Activated T-cell treated with anti-CD3 and anti-CD28 coated beads for 48 hours (primary cell): Measurements from ENCODE around the gene CMIP.
"Not testable (repeated sequence)": the region's sequence is repeated elsewhere in the genome, so short reads cannot be mapped to it uniquely, and the experiment has no call there.

Source experiments
- DNase-seq: peaks from one replicate; pipeline ENCODE4 v3.0.0-alpha.2; 2020; ENCODE audit warnings: low read depth

CMIP gene

DNA sequence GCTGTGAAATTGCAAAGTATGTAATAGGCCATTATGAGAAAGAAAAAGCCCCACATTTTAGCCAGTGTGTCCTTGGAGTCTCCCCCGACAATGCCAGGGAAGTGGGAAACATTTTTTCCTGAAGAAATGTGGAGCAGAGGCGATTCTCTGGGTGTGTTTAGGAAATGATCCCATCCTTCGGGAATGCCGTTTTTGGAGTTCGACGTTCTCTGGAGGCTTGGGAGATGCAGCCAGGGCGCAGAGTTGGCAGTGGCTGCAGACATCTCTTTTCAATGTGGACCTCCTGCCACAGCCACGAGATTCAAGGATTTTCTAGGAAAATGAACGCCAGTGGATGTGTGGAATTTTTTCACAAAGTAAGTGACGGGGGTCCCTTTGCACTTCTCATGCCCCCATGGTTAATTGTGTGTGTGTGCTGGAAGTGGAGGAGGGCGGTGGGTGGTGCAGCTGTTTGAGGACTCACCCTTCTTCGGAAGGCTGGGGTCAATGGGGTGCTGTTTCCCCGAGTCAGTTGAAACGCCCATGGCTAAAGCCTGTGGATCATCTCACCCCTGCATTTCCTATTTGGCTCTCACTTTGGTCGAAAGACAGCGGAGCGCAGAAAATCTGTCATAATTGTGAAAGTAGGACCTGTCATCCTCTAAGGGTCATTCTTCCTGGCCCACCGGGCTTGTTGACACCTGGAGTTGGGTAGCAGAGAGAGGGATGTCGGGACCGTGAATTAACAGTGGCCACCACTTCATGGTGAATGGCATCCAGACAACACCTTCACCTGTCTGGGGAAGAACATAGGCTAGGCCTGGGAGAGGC, 73.2 kb downstream of the CMIP start:
- DNase-seq = no peak

DNA sequence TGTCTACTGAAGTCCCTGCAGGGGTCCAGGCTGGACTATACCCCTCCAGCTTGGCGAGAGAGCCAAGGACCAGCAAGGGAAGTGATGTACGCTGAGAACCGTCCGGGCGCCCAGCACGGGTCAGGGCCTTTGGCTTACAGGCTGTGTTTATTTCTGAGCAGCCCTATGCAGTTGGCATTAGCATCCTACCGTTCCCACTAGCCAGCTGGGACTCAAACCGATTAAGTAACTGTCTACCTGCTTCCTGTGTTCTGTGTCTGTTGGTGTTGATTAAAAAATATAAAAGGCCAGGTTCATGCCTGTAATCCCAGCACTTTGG, 73.8 kb downstream of the CMIP start:
- DNase-seq = no peak

DNA sequence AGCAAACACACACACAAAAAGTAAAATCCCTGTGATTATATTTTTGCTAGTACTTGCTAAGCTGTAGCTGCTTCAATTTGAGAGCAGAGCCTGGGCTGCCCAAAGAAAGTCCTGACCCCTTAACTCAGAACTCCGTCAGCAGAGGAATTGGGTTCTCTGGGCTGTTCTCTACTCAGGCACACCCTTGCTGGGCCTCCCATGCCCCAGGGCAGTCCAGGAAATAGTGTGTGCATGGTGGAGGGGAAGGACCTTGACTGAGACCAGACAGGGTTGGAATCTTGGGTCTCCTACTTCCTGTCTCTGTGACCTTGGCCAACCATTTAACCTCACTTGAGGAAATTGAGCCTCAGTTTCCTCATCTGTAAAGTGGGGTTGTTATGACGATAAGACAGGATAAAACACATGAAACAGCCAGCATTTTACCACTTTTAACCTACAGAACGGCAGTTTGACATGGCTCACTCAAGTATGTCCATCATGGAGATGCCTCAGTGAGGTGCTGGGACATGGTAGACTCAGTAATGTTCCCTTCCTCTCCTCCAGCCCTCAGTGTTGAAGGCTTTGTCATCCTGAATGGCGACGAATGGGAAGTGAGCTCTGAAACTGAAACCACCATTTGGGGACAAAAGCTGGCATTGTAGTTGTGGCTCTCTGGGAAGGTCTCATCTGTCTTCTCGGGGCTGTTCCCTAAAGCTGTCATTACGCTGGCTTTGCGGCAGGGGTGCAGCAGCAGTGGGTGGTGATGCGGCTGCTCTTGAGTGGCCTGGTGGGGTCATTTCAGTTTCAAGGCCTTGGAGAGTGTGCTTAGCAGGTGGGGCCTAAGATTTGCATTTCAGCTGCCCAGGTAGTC, 74.9 kb downstream of the CMIP start:
- DNase-seq = no peak

DNA sequence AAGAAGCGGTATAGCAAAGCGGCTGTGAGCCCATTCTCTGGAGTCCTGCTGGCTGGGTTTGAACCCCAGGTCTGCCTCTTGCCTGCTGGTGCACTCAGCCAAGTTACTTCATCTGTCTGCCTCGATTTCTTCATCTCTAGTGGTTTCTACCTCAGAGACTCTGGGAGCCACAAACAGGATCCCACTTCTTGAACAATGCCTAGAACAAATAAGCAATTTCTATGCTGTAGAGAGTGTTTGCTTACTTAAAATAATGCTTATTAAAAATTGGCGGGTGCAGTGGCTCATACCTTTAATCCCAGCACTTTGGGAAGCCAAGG, 75.5 kb downstream of the CMIP start:
- DNase-seq = no peak

DNA sequence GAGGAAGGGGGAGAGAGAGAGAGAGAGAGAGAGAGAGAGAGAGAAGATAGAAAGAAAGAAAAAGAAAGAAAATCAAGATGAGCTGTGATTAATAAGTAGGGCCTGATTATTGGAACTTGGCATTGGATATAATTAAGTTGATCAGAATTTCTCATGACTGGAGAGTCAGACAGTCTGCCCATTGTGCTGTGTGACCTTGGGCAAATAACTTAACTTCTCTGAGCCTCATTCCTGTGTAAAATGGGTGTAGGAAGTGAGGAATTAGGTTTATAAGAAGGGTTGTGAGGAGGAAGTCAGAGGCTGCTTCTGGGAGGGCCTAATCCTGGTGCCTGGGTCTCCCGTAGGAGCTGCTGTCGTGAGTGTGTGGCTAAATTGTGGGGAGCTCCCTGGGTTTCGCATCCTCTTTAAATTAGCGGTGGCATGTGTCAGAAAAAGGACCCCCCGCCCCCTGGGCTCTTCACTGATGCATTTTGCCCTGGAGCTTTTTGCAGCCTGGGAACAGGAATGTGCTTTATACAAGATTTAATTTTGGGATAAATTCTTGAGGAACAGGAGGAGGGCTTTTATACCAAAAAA, 76.0 kb downstream of the CMIP start:
- DNase-seq = no peak

DNA sequence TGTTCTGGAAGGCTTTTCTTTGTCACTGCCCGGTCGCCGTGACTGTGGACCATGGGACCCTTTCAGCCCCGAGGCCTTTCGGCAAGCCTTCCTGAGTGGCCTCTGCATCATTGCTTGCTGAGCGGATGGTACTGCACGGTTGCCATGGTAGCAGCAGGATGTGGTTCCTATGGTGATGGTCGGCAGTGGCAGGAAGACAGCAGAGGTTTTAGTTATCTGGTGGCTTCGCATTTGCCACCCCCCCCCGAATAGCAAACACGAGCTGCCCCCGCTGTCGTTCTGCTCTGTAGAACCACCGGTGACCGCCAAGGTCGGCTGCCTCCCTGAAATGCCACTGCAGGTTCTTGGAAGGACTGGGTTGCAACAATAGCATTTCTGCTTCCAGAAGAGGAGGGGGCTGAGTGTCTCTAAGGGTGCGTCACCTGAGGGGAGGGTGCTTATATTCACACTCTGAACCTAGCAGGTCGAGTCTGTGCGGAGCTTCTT, 76.6 kb downstream of the CMIP start:
- DNase-seq = peak; percentile 41

DNA sequence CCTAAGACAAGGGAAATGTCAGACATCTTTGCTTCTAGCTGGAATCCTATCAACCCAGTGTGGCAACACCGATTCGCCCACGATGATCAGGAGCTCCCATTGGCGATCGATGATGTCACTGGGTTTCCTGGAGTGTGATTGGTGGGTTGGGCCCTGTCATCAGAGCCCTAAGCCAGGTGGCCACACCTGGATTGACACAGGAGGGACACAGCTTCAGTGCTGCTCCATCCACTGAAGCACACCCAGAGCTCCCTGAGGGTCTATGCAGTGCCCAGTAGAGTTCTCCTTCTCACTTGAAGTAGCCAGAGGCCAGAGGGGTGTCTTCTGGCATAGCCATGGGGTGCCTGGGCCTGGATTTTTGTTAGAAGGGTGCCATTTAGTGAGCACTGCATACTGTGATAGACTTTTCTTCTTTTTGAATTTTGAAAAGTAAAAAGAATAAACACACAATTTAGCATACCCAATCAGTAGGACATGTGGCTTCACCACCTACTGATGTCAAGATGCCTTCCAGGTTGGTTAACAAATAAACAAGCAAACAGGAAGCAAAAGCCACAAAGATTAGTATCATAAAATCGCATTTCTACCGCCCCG, 77.6 kb downstream of the CMIP start:
- DNase-seq = no peak

DNA sequence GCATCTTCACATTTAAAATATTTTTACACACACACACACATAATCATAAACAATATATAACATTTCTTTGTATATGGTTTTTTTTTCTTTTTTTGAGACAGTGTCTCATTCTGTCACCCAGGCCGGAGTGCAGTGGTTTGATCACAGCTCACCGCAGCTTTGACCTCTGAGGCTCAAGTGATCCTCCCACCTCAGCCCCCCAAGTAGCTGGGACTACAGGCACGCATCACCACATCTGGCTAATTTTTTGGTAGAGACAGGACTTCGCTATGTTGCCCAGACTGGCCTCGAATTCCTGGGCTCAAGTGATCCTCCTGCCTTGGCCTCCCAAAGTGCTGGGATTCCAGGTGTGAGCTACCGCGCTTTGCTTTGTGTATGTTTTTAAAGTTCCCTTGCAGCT, 78.2 kb downstream of the CMIP start:
- not testable (repeated sequence) for DNase-seq

DNA sequence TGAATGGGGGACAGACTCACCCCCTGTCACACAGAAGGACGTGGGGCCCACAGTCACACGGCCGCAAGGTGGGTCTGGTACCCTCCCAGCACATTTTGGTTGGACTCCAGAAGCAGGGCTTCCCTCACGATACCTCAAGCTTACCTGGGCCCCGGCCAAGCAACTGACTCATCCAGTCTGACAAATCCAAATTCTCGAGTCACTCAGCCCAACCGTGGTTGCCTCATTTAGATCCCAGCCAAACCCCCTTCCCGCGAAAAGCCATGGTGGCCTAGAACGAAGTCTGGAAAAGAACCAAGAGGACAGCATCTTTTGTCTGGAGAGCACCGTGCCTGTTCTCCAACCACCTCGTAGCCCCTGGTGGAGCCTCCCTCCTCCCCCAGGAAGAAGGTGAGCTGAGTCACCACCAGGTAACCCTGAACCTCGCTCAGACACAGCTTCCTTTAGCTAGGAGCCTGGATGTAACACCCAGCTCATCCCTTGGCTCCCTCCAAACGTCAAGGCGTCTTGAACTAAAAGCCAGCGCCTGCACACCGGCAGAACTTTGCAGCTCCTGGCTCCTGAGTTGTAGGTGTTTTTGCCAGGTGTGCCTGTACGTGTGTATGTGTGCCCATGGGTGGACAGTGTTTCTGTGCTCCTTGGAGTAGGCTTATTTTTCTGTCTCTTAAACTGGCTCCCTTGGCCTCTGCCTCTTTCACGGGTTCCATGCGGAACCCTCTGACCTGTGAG, 78.9 kb downstream of the CMIP start:
- no peak for DNase-seq

DNA sequence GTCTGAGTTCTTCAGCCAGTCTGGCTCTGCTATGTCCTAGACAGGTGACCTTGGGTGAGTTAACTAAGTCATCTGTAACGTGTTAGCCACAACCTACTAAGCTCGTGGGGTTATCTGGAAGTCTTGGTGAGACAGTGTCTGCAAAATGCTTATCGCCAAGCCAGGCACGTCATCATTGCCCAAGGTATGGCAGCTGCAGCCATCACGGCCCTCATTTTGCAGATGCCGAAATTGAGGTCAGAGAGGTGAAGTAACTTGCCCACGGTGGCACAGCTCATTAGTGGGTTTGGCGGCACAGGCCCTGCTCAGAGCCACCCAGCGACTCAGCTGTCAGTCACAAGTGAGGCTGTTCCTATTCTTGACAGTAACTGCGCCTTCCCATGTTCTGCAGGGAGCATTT, 79.8 kb downstream of the CMIP start:
- DNase-seq = peak; percentile 12

DNA sequence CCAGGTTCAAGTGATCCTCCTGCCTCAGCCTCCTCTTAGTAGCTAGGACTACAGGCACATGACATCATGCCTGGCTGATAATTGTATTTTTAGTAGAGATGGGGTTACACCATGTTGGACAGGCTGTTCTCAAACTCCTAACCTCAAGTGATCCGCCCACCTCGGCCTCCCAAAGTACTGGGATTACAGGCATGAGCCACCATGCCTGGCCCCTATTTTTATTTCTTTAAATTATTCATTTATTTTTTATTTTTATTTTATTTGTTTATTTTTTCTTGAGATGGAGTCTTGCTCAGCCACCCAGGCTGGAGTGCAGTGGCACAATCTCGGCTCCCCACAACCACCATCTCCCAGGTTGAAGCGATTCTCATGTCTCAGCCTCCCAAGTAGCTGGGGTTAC, 80.3 kb downstream of the CMIP start:
- not testable (repeated sequence) for DNase-seq

DNA sequence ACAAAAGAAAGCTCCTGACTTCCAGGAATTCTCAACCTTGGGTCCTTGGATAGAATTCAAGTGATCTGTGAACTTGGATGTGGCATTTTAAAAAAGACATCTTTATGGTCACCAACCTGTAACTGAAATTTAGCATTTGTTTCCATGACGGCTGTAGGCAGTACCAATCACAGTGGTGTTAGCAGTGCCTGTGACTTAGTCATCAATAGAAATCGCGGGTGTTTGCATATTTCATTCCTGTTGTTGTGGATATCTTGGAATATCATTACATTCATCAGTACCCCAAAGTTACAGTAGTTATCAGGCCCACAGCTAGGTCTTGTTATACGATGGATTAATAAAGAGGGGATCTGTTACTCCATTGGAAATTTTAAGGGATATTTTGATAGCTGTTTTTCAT, 81.6 kb downstream of the CMIP start:
- DNase-seq = no peak

DNA sequence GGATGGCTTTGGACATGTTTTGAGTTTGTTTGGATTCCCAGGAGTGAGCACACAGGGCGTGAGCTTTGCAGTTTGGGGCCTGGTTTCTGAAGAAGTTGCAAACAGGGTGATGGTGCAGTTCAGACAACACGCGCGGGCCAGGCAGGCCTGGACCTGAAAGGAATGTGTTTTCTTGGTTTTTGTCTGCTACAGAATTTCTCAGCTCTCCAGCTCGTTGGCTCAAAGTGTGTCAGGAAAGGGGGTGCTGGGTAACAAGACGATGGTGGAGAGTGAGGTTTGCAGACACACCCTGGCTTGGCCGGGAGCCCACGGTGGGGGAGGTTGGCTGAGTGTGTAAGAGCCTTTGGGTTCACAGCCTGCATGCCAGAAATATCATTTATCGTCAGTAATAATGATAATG, 82.3 kb downstream of the CMIP start:
- DNase-seq = no peak

DNA sequence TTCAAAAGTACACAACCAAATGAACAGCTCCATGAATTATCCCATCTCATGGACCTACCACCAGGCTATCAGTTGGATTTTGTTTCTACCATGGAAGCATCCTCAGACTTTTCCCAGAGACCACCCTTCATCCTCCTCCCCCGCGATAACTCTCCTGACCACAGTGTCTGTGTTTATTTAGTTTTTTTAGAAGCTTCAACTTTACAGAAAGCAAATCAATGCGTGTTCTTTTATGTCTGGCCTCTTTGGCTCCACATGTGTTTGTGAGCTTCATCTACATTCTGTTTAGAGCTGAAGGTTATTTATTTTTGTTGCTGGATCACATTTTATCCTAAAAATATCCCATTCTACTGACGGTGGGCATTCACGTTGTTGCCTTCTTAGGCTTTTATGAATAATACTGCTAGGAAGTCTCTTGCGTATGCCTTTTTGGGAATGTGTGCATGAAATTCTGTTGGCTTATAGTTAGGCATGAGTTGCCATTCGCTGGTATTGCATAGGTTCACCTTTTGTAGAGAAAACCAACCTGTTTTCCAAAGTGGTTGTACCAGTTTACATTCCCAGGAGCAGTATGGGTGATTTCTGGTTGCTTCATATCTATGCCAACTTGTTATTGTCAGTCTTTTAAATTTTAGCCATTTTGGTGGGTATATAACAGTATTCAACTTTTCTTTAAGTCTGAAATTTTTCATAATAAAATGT, 83.0 kb downstream of the CMIP start:
- DNase-seq = no peak

DNA sequence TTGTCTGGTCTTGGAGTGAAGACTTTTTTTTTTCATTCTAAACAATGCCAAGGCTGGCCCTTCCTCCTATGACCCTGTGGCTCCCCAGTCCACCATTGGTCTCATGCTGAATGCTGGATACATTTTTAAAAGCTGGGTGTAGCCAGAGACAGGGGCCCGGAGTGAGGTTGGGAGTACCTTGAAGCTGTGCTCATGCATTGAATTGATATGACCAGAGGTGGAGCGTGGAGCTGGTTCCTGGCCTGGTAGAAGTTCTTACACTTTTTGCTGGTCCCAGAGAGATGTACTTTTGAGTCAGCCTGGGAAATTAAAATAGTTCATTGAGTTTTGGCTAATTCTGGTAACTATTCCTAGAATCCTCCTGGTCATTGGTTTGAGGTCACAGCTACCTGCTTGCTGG, 83.6 kb downstream of the CMIP start:
- no peak for DNase-seq

DNA sequence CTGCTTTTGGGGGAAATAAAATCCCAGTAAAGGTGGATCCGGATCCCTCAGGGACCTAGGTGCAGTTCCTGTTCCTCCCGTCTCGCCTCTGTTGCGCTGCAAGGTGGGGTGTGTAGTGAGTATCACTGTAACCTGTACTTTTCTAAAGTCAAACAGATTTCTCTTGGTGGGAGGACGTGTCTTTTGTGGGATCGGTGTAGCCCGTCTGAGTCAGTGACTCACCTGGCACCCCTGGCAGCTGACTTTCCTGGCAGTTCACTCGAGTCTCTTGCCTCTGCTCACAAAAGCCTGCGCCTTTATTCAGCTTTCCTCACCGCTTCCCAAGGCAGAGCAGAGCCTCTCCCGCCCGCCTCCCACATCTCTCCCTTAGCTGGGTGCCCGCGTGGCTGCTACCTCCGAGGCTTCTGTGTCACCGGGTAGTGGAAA, 85.7 kb downstream of the CMIP start:
- no peak for DNase-seq

DNA sequence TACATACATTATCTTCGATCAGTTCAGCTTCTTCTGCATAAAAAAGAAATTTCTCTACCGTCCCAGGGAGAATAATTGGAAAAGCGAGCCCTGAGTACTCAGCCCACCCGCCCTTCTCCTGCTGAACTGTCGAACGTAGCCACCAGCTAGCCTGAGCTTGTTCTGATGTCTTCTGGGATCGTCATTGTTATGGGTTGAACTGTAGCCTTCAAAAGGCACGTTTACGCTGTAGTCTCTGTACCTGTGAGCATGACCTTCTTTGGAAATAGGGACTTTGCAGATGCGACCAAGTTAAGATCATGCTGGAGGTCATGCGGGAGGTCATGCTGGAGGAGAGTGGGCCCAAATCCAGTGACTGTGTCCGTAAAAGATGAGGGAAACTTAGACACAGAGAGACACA, 86.2 kb downstream of the CMIP start:
- no peak for DNase-seq

DNA sequence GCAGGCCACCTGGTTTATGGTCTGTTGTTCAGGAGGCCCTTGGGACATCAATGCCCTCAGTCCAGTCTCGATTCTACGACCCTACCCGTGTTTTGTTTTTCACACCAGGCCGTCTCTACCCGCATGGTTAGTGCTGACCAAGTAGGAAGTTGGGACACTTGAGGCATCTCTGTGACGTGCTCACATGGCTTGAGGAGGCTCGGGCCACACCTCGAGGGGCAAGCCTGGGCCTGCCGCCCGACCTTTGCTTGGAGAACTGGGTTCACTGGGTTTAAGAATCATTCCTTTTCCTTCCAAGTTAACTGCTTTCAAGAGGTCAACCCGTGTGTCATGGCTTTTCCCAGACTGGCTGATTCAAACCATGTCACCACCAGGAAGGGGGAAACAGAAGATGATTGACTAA, 86.8 kb downstream of the CMIP start:
- DNase-seq = no peak

DNA sequence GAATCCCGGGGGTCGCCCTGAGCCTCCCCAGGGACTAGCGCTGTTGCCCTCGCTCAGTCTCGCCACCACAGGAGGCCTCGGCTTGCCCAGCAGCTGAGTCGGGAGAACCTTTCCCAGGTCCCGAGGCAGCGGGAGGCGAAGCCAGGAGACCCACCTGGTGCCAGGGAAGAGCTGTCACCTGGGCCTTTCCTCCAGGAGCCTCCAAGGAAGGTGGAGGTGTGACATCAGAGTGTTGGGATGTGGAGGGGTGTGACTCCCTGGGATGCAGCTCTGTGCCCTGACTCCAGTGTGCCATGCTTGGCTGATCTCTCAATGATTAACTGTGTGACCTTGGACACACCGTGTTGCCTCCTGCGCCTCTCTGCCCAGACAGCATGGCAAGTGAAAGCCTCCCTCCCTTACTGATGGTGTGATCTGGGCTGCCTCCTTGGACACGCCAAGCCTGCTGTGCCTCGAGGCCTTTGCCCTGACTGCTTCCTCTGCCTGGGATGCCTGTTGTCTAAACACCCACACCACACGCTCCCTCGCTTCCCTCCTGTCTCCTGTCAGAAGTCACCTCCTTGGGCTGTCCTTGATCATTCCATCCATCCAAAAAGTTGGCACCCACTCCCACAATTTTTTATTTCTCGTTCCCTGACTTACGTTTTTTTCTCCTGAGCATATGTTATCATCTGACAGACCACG, 88.0 kb downstream of the CMIP start:
- no peak for DNase-seq

DNA sequence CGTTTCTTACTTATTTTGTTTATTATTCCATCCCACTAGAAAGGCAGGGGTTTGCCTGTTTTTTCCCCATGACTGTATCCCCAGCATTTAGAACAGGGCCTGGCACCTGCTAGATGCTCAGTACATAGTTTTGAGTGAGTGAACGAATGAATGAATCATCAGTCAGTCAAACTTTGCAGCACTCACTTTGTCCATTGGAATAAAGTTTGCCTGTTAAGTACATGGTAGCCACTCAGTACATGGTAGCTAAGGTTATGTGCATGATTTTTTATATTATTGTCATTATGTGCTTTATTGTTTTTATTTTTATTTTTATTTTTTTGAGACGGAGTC, 88.5 kb downstream of the CMIP start:
- DNase-seq = no peak
